HEK293 (cell line): ENCODE results near the gene CEP41.

Experiments used
- ZNF140 ChIP-seq: fragments of 450-650 bp; formaldehyde crosslinking; IDR thresholded peaks from 2 replicates; pipeline ENCODE4 v1.5.1; 2016; ENCODE audit warnings: missing biosample characterization, missing genetic modification characterization
- ZNF146 ChIP-seq: fragments of 450-650 bp; formaldehyde crosslinking; IDR thresholded peaks from 2 replicates; pipeline ENCODE4 v1.5.1; 2016; ENCODE audit warnings: missing biosample characterization, missing genetic modification characterization

DNA sequence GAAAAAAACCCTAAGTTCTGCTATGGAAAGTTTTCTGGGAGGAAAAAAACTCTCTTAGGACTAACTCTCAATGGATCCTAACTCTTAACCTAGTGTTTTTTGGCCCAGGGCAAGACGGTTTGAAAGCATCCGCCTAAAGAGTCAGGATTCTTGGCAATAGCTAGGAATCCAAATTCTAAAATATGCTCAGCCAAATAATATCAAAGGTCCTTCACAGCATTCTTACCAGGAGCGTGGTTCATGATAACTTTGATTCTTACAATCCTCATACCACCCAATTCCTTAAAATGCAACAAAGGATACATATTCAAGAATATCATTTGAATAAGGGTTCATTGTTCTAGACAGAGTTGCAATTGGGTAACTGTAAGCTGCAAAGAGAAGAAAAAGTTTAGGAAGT lies 39.2 kb downstream of the CEP41 start:
- TF ChIP-seq ZNF140: no peak
- no peak for TF ChIP-seq ZNF146 (tag by site-specific recombination)
